T-helper 1 cell treated with Interleukin-12 subunit alpha and Interleukin-12 subunit beta and Interleukin-4 antibody, amounts not matched to agents 30 μg/mL and 1 μg/mL, for 36 hours (primary cell): ENCODE results near the gene SSR1.
"Not testable (repeated sequence)": the region's sequence is repeated elsewhere in the genome, so short reads cannot be mapped to it uniquely, and the experiment has no call there.

Source experiments
- H3K27ac Mint-ChIP-seq: one replicate; pipeline ENCODE4 v1.8.0; 2021; ENCODE audit warnings: mild to moderate bottlenecking, mixed read lengths
- H3K27me3 Mint-ChIP-seq: one replicate; pipeline ENCODE4 v1.8.0; 2021; ENCODE audit warnings: low read depth, mixed read lengths
- H3K36me3 Mint-ChIP-seq: one replicate; pipeline ENCODE4 v1.8.0; 2021; ENCODE audit warnings: low read depth, mixed read lengths
- H3K4me1 Mint-ChIP-seq: one replicate; pipeline ENCODE4 v1.8.0; 2021; ENCODE audit warnings: low read depth, mixed read lengths
- H3K4me3 Mint-ChIP-seq: one replicate; pipeline ENCODE4 v1.8.0; 2021; ENCODE audit warnings: mild to moderate bottlenecking, moderate library complexity, mixed read lengths
- H3K9me3 Mint-ChIP-seq: one replicate; pipeline ENCODE4 v1.8.0; 2021; ENCODE audit warnings: mixed read lengths

The SSR1 gene

GRCh38 chr6:7312616-7313504 is at the start of gene SSR1:
TSS of gene SSR1 (minus strand) at chr6:7313199. CDS start at chr6:7313120, 79 bp downstream.
- Mint-ChIP-seq H3K9me3 (peaks cover 5% of the 10 kb centered on the region), H3K4me3 (peak within 1 kb of the TSS; percentile 93), H3K4me1 (peaks cover 32% of the 10 kb centered on the region), H3K27ac (peak within 1 kb of the TSS; percentile 91), H3K36me3 (peaks cover 36% of the 10 kb centered on the region), H3K27me3 (no peaks in the 10 kb centered on the region)

GRCh38 chr6:7351916-7352315 is 38.9 kb upstream of the SSR1 start:
- not testable (repeated sequence) for H3K9me3 Mint-ChIP-seq, H3K4me1 Mint-ChIP-seq, H3K4me3 Mint-ChIP-seq, H3K27ac Mint-ChIP-seq, H3K36me3 Mint-ChIP-seq
- peaks cover 56% of the 10 kb centered on the region for H3K27me3 Mint-ChIP-seq

- not testable (repeated sequence) for H3K9me3 Mint-ChIP-seq, H3K36me3 Mint-ChIP-seq, H3K27ac Mint-ChIP-seq, H3K4me1 Mint-ChIP-seq, H3K4me3 Mint-ChIP-seq
- H3K27me3 Mint-ChIP-seq: peaks cover 56% of the 10 kb centered on the region
Observed at GRCh38 chr6:7350591-7350990, 37.6 kb upstream of the SSR1 start.

- not testable (repeated sequence) for H3K36me3 Mint-ChIP-seq, H3K4me3 Mint-ChIP-seq, H3K4me1 Mint-ChIP-seq, H3K9me3 Mint-ChIP-seq, H3K27ac Mint-ChIP-seq
- peaks cover 44% of the 10 kb centered on the region for H3K27me3 Mint-ChIP-seq
Observed at GRCh38 chr6:7347551-7347997, 34.6 kb upstream of the SSR1 start.

- H3K4me3 Mint-ChIP-seq, H3K9me3 Mint-ChIP-seq, H3K36me3 Mint-ChIP-seq, H3K27ac Mint-ChIP-seq, H3K4me1 Mint-ChIP-seq: not testable (repeated sequence)
- peaks cover 21% of the 10 kb centered on the region for H3K27me3 Mint-ChIP-seq
Observed at GRCh38 chr6:7344773-7345450, 31.9 kb upstream of the SSR1 start.

- no peaks in the 10 kb centered on the region for H3K9me3 Mint-ChIP-seq
- peaks cover 20% of the 10 kb centered on the region for H3K27me3 Mint-ChIP-seq
- no peaks in the 10 kb centered on the region for H3K36me3 Mint-ChIP-seq
- no peak overlapping the region for H3K27ac Mint-ChIP-seq
- H3K4me1 Mint-ChIP-seq: peaks cover 4% of the 10 kb centered on the region
- no peak overlapping the region for H3K4me3 Mint-ChIP-seq
Observed at GRCh38 chr6:7343546-7344475, 30.8 kb upstream of the SSR1 start.

- no peak overlapping the region for H3K27ac Mint-ChIP-seq
Observed at GRCh38 chr6:7341989-7342742, 29.2 kb upstream of the SSR1 start.

GRCh38 chr6:7341271-7341670 is 28.3 kb upstream of the SSR1 start:
- H3K4me3 Mint-ChIP-seq: no peak overlapping the region
- H3K27ac Mint-ChIP-seq: no peak overlapping the region
- H3K4me1 Mint-ChIP-seq: peaks cover 4% of the 10 kb centered on the region
- H3K36me3 Mint-ChIP-seq: no peaks in the 10 kb centered on the region
- no peaks in the 10 kb centered on the region for H3K9me3 Mint-ChIP-seq
- peaks cover 31% of the 10 kb centered on the region for H3K27me3 Mint-ChIP-seq

More at GRCh38 chr6:7341989-7342742, 29.2 kb upstream of the SSR1 start:
- Mint-ChIP-seq H3K36me3 (no peaks in the 10 kb centered on the region), H3K4me1 (peaks cover 4% of the 10 kb centered on the region), H3K4me3 (no peak overlapping the region), H3K27me3 (peaks cover 25% of the 10 kb centered on the region), H3K9me3 (no peaks in the 10 kb centered on the region)

GRCh38 chr6:7339007-7339732 is 26.2 kb upstream of the SSR1 start:
- H3K9me3 Mint-ChIP-seq, H3K36me3 Mint-ChIP-seq, H3K4me1 Mint-ChIP-seq, H3K4me3 Mint-ChIP-seq, H3K27ac Mint-ChIP-seq: not testable (repeated sequence)
- peaks cover 42% of the 10 kb centered on the region for H3K27me3 Mint-ChIP-seq

- peaks cover 42% of the 10 kb centered on the region for H3K27me3 Mint-ChIP-seq
- H3K27ac Mint-ChIP-seq: no peak overlapping the region
- H3K4me1 Mint-ChIP-seq: no peaks in the 10 kb centered on the region
- H3K4me3 Mint-ChIP-seq: no peak overlapping the region
- H3K9me3 Mint-ChIP-seq: no peaks in the 10 kb centered on the region
- no peaks in the 10 kb centered on the region for H3K36me3 Mint-ChIP-seq
Observed at GRCh38 chr6:7338031-7338430, 25.0 kb upstream of the SSR1 start.

GRCh38 chr6:7335519-7335918 is 22.5 kb upstream of the SSR1 start:
- no peaks in the 10 kb centered on the region for H3K36me3 Mint-ChIP-seq
- no peaks in the 10 kb centered on the region for H3K9me3 Mint-ChIP-seq
- H3K27me3 Mint-ChIP-seq: peaks cover 42% of the 10 kb centered on the region
- H3K27ac Mint-ChIP-seq: no peak overlapping the region
- H3K4me1 Mint-ChIP-seq: no peaks in the 10 kb centered on the region
- H3K4me3 Mint-ChIP-seq: no peak overlapping the region

- H3K27ac Mint-ChIP-seq: no peak overlapping the region
- no peak overlapping the region for H3K4me3 Mint-ChIP-seq
- H3K27me3 Mint-ChIP-seq: peaks cover 37% of the 10 kb centered on the region
- no peaks in the 10 kb centered on the region for H3K4me1 Mint-ChIP-seq
- H3K9me3 Mint-ChIP-seq: no peaks in the 10 kb centered on the region
- H3K36me3 Mint-ChIP-seq: no peaks in the 10 kb centered on the region
Observed at GRCh38 chr6:7334685-7335084, 21.7 kb upstream of the SSR1 start.

GRCh38 chr6:7332090-7332745 is 19.2 kb upstream of the SSR1 start:
- H3K4me1 Mint-ChIP-seq: no peaks in the 10 kb centered on the region
- no peaks in the 10 kb centered on the region for H3K36me3 Mint-ChIP-seq
- H3K9me3 Mint-ChIP-seq: no peaks in the 10 kb centered on the region
- H3K27me3 Mint-ChIP-seq: peaks cover 22% of the 10 kb centered on the region
- no peak overlapping the region for H3K27ac Mint-ChIP-seq
- H3K4me3 Mint-ChIP-seq: no peak overlapping the region
